Activated T-helper 17 cell treated with anti-CD3 and anti-CD28 coated beads, Interleukin-2, amount 50 U/mL, for 72 hours (primary cell): ENCODE measurements around the gene MTTP. TPM values are rescaled to one million over a fixed set of nuclear protein-coding genes. Genes with fewer than 3 reads are reported as not detected.

Source experiments
- ATAC-seq: fragments of 150-1000 bp; cut with Tn5 transposase; replicated peaks from 2 replicates; pipeline ENCODE4 v1.10.0; 2021; ENCODE audit warnings: mild to moderate bottlenecking, moderate library complexity
- H3K27ac Mint-ChIP-seq: one replicate; pipeline ENCODE4 v1.8.0; 2022; ENCODE audit warnings: mixed read lengths
- H3K27me3 Mint-ChIP-seq: one replicate; pipeline ENCODE4 v1.8.0; 2022; ENCODE audit warnings: mixed read lengths
- H3K36me3 Mint-ChIP-seq: one replicate; pipeline ENCODE4 v1.8.0; 2022; ENCODE audit warnings: low read depth, mild to moderate bottlenecking, mixed read lengths
- H3K4me1 Mint-ChIP-seq: one replicate; pipeline ENCODE4 v1.8.0; 2022; ENCODE audit warnings: mixed read lengths
- H3K4me3 Mint-ChIP-seq: one replicate; pipeline ENCODE4 v1.8.0; 2022; ENCODE audit warnings: mild to moderate bottlenecking, mixed read lengths
- H3K9me3 Mint-ChIP-seq: one replicate; pipeline ENCODE4 v1.8.0; 2022; ENCODE audit warnings: mixed read lengths
- total RNA-seq, 2 donors: library from RNA; stranded (reverse); gene quantifications; one replicate each; pipeline ENCODE4 v1.2.3, GENCODE V29; 2022

MTTP gene
- total RNA-seq, 2 donors from 2014 or later = 0.53 TPM; not detected in 1

- Mint-ChIP-seq H3K4me1 (no peaks in the 10 kb centered on the region), H3K27me3 (peaks cover 13% of the 10 kb centered on the region), H3K9me3 (no peaks in the 10 kb centered on the region)
Measured at GRCh38 chr4:99615170-99615820, 40.7 kb downstream of the MTTP start.

GRCh38 chr4:99617374-99617773 is 42.8 kb downstream of the MTTP start:
- Mint-ChIP-seq H3K27ac (no peak overlapping the region), H3K9me3 (no peaks in the 10 kb centered on the region), H3K4me1 (no peaks in the 10 kb centered on the region), H3K27me3 (peaks cover 6% of the 10 kb centered on the region), H3K4me3 (no peak overlapping the region), H3K36me3 (no peaks in the 10 kb centered on the region)
- no peak for ATAC-seq

More at GRCh38 chr4:99615170-99615820, 40.7 kb downstream of the MTTP start:
- ATAC-seq = no peak
- Mint-ChIP-seq H3K36me3 (no peaks in the 10 kb centered on the region), H3K27ac (no peak overlapping the region), H3K4me3 (no peak overlapping the region)

DNA sequence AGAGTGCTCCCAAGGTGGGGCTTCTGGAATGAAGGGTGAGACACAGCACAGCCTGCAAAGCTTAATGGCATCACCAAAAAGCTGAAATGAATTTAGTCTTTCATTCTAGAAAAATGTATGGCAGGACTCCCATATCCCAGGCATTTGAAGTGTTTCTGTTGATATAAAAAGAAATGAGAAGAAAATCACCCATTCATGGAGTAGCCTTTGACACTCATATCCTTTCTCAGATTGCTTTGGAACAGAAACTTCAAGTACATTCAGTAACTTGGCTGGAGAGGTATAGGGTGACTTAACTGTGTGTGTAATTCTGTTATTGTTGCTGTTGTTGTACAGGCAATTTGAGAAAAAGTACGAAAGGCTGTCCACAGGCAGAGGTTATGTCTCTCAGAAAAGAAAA is 47.7 kb downstream of the MTTP start:
- Mint-ChIP-seq H3K9me3 (no peaks in the 10 kb centered on the region), H3K4me3 (no peak overlapping the region)
- no peak for ATAC-seq

GRCh38 chr4:99624141-99624719 is 49.6 kb downstream of the MTTP start:
- Mint-ChIP-seq H3K27me3 (peaks cover 4% of the 10 kb centered on the region), H3K4me3 (no peak overlapping the region), H3K27ac (no peak overlapping the region), H3K9me3 (no peaks in the 10 kb centered on the region), H3K4me1 (no peaks in the 10 kb centered on the region), H3K36me3 (no peaks in the 10 kb centered on the region)
- ATAC-seq = peak; percentile 70

More for the DNA sequence above, 47.7 kb downstream of the MTTP start:
- H3K4me1 Mint-ChIP-seq = no peaks in the 10 kb centered on the region
- no peak overlapping the region for H3K27ac Mint-ChIP-seq
- no peaks in the 10 kb centered on the region for H3K36me3 Mint-ChIP-seq
- H3K27me3 Mint-ChIP-seq = peaks cover 10% of the 10 kb centered on the region

GRCh38 chr4:99625369-99625768 is 50.7 kb downstream of the MTTP start:
- H3K36me3 Mint-ChIP-seq = no peaks in the 10 kb centered on the region
- no peak overlapping the region for H3K4me3 Mint-ChIP-seq
- no peaks in the 10 kb centered on the region for H3K9me3 Mint-ChIP-seq
- no peak overlapping the region for H3K27ac Mint-ChIP-seq
- H3K4me1 Mint-ChIP-seq = no peaks in the 10 kb centered on the region
- no peak for ATAC-seq
- H3K27me3 Mint-ChIP-seq = peaks cover 4% of the 10 kb centered on the region

DNA sequence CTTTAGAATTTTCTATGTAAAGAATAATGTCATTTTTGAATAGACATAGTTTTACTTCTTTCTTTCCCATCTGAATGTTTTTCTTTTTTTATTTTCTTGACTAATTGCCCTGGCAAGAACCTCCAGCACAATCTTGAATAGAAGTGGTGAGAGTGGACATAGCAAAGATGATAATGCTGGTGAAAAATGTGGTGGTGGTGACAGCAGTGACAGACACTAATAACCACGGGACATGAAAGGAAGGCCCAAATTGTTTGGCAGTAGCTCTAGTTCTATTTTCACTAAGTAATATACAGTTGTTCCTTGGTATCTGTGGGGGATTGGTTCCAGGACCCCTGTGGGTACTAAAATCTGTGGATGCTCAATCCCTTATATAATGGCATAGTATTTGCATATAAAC is 53.4 kb downstream of the MTTP start:
- Mint-ChIP-seq H3K27ac (no peak overlapping the region), H3K4me1 (no peaks in the 10 kb centered on the region), H3K27me3 (peaks cover 4% of the 10 kb centered on the region), H3K9me3 (no peaks in the 10 kb centered on the region), H3K36me3 (no peaks in the 10 kb centered on the region), H3K4me3 (no peak overlapping the region)
- no peak for ATAC-seq

DNA sequence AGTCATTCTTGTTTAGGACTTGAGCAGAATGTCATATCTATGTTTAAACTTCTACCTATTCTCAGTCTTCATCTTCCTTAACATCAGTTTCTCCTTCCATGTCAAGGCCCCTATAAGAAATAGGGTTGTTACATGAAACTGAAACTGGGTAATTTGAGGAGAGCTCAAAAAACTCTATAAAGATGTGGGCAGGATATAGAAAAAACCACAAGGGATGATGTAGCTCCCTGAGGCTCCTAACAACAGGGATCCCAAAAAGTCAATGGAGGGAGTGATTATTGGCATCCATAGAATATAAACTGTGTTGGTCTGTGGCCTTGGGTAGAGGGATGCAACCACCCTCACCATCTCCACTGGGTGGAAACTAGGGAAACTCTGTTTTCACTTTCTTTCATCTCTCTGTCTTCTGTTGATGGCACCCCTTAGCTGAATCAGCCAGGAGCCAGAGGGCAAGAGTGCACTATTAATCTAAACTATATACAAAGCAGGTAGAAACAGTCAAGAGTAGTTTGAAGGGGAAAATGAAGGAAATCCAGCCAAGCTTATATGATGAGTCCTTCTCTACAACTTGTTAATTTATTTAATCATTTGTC is 55.4 kb downstream of the MTTP start:
- ATAC-seq = no peak
- Mint-ChIP-seq H3K9me3 (no peaks in the 10 kb centered on the region), H3K4me1 (no peaks in the 10 kb centered on the region), H3K36me3 (no peaks in the 10 kb centered on the region), H3K27me3 (peaks cover 8% of the 10 kb centered on the region), H3K4me3 (no peak overlapping the region), H3K27ac (no peak overlapping the region)

- Mint-ChIP-seq H3K4me1 (no peaks in the 10 kb centered on the region), H3K4me3 (no peak overlapping the region), H3K36me3 (no peaks in the 10 kb centered on the region), H3K27me3 (peaks cover 7% of the 10 kb centered on the region), H3K27ac (no peak overlapping the region), H3K9me3 (no peaks in the 10 kb centered on the region)
- no peak for ATAC-seq
Measured at GRCh38 chr4:99630857-99631360, 56.3 kb downstream of the MTTP start.

GRCh38 chr4:99633772-99634171 is 59.1 kb downstream of the MTTP start:
- H3K36me3 Mint-ChIP-seq = no peaks in the 10 kb centered on the region
- no peak for ATAC-seq
- no peaks in the 10 kb centered on the region for H3K4me1 Mint-ChIP-seq
- H3K4me3 Mint-ChIP-seq = no peak overlapping the region
- no peak overlapping the region for H3K27ac Mint-ChIP-seq
- H3K27me3 Mint-ChIP-seq = peaks cover 4% of the 10 kb centered on the region
- no peaks in the 10 kb centered on the region for H3K9me3 Mint-ChIP-seq

- Mint-ChIP-seq H3K4me3 (no peak overlapping the region), H3K27ac (no peak overlapping the region), H3K9me3 (no peaks in the 10 kb centered on the region), H3K4me1 (no peaks in the 10 kb centered on the region), H3K27me3 (peaks cover 4% of the 10 kb centered on the region), H3K36me3 (no peaks in the 10 kb centered on the region)
- ATAC-seq = no peak
Measured at GRCh38 chr4:99634742-99635360, 60.2 kb downstream of the MTTP start.

DNA sequence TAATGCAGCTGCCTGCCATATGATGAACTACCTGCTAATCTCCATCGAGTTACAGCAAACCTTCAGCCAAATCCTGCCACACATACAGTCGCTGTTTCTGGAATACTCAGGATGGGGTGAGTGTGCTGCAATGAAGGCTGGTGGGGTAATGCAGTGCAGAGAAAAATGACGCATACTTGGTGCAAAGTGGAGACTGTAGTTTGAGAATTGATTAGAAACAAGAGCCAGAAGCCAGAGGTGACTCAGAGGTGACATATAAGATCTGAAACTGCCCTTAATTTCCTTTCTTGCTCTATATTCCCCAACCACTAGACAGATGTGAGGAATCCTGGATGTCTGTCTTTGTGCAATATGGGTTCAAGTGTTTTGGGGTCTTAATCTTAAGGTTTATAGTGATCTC is 61.0 kb downstream of the MTTP start:
- Mint-ChIP-seq H3K27ac (no peak overlapping the region), H3K4me1 (no peaks in the 10 kb centered on the region), H3K36me3 (no peaks in the 10 kb centered on the region), H3K9me3 (no peaks in the 10 kb centered on the region), H3K27me3 (peaks cover 7% of the 10 kb centered on the region), H3K4me3 (no peak overlapping the region)
- ATAC-seq = peak; percentile 49

- no peak for ATAC-seq
- Mint-ChIP-seq H3K27ac (no peak overlapping the region), H3K4me3 (no peak overlapping the region), H3K9me3 (no peaks in the 10 kb centered on the region), H3K27me3 (peaks cover 8% of the 10 kb centered on the region), H3K36me3 (no peaks in the 10 kb centered on the region), H3K4me1 (no peaks in the 10 kb centered on the region)
Measured at GRCh38 chr4:99636422-99636821, 61.8 kb downstream of the MTTP start.

GRCh38 chr4:99637174-99637573 is 62.5 kb downstream of the MTTP start:
- Mint-ChIP-seq H3K4me3 (no peak overlapping the region), H3K9me3 (no peaks in the 10 kb centered on the region), H3K27me3 (peaks cover 10% of the 10 kb centered on the region)

GRCh38 chr4:99640676-99641075 is 66.1 kb downstream of the MTTP start:
- H3K27ac Mint-ChIP-seq = no peak overlapping the region
- no peak for ATAC-seq
- H3K4me1 Mint-ChIP-seq = no peaks in the 10 kb centered on the region
- H3K27me3 Mint-ChIP-seq = peaks cover 11% of the 10 kb centered on the region
- H3K9me3 Mint-ChIP-seq = no peaks in the 10 kb centered on the region
- H3K36me3 Mint-ChIP-seq = no peaks in the 10 kb centered on the region
- no peak overlapping the region for H3K4me3 Mint-ChIP-seq

More at GRCh38 chr4:99637174-99637573, 62.5 kb downstream of the MTTP start:
- ATAC-seq = no peak
- H3K27ac Mint-ChIP-seq = no peak overlapping the region
- H3K4me1 Mint-ChIP-seq = no peaks in the 10 kb centered on the region
- H3K36me3 Mint-ChIP-seq = no peaks in the 10 kb centered on the region
